ENCODE measurements around the gene UBE2J1. TPM values are rescaled to one million over a fixed set of nuclear protein-coding genes. Genes with fewer than 3 reads are reported as not detected.

The UBE2J1 gene
- polyA plus RNA-seq, 1 of the 3 experiments (the other 2 are of a cell fraction), result 11.3 TPM

- H3F3A ChIP-seq (replicated peaks; ENCODE audit: insufficient read depth), result no peaks in the 10 kb centered on the region
- TF ChIP-seq SMC3 (IDR thresholded peaks at IDR 0.05; ENCODE audit: low read depth, low read length) (peak; percentile 73), JUND (IDR thresholded peaks at IDR 0.05) (no peak), FOSL2 (IDR thresholded peaks at IDR 0.05; ENCODE audit: borderline replicate concordance, low read depth) (no peak), EP300 (IDR thresholded peaks at IDR 0.05; ENCODE audit: borderline replicate concordance in 1 of 2, low read depth in 1 of 2, low read length in 1 of 2) (peak in 1 of 2 experiments; percentile 31; a peak in 1 of 4 replicates), CHD2 (IDR thresholded peaks at IDR 0.05; ENCODE audit: low read length, partially characterized antibody) (peak; percentile 20), ZBTB33 (IDR thresholded peaks at IDR 0.05; ENCODE audit: borderline replicate concordance, low read depth) (no peak), MEF2A (IDR thresholded peaks at IDR 0.05; ENCODE audit: borderline replicate concordance, low read depth) (no peak), RAD21 (IDR thresholded peaks at IDR 0.05; ENCODE audit: low read length) (peak; percentile 79), ELF1 (IDR thresholded peaks at IDR 0.05) (no peak), GATA2 (CRISPR knock-in tag; IDR thresholded peaks at IDR 0.05) (no peak), YY1 (IDR thresholded peaks at IDR 0.05; ENCODE audit: low read depth) (no peak), RXRA (IDR thresholded peaks at IDR 0.05; ENCODE audit: borderline replicate concordance, low read depth) (no peak), USF1 (IDR thresholded peaks at IDR 0.05; ENCODE audit: borderline replicate concordance, low read depth) (no peak), IRF3 (IDR thresholded peaks at IDR 0.05; ENCODE audit: low read depth, low read length) (no peak), TAF1 (IDR thresholded peaks at IDR 0.05; ENCODE audit: borderline replicate concordance, low read depth, low read length) (no peak), EZH2phosphoT487 (IDR thresholded peaks at IDR 0.05; ENCODE audit: borderline replicate concordance, low read depth) (no peak), MXI1 (IDR thresholded peaks at IDR 0.05; ENCODE audit: low read depth, low read length) (no peak), RCOR1 (IDR thresholded peaks at IDR 0.05; ENCODE audit: low read length) (peak; percentile 24; the same call in 1 of the 2 replicates), NRF1 (IDR thresholded peaks at IDR 0.05; ENCODE audit: low read depth, low read length) (peak; percentile 5; the same call in 1 of the 2 replicates), RFX5 (IDR thresholded peaks at IDR 0.05; ENCODE audit: low read length) (peak; percentile 46; the same call in 1 of the 2 replicates)
- TF ChIP-seq, protein P1, sequence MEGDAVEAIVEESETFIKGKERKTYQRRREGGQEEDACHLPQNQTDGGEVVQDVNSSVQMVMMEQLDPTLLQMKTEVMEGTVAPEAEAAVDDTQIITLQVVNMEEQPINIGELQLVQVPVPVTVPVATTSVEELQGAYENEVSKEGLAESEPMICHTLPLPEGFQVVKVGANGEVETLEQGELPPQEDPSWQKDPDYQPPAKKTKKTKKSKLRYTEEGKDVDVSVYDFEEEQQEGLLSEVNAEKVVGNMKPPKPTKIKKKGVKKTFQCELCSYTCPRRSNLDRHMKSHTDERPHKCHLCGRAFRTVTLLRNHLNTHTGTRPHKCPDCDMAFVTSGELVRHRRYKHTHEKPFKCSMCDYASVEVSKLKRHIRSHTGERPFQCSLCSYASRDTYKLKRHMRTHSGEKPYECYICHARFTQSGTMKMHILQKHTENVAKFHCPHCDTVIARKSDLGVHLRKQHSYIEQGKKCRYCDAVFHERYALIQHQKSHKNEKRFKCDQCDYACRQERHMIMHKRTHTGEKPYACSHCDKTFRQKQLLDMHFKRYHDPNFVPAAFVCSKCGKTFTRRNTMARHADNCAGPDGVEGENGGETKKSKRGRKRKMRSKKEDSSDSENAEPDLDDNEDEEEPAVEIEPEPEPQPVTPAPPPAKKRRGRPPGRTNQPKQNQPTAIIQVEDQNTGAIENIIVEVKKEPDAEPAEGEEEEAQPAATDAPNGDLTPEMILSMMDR (IDR thresholded peaks at IDR 0.05), result peak; percentile 89
- TF ChIP-seq, protein P2, sequence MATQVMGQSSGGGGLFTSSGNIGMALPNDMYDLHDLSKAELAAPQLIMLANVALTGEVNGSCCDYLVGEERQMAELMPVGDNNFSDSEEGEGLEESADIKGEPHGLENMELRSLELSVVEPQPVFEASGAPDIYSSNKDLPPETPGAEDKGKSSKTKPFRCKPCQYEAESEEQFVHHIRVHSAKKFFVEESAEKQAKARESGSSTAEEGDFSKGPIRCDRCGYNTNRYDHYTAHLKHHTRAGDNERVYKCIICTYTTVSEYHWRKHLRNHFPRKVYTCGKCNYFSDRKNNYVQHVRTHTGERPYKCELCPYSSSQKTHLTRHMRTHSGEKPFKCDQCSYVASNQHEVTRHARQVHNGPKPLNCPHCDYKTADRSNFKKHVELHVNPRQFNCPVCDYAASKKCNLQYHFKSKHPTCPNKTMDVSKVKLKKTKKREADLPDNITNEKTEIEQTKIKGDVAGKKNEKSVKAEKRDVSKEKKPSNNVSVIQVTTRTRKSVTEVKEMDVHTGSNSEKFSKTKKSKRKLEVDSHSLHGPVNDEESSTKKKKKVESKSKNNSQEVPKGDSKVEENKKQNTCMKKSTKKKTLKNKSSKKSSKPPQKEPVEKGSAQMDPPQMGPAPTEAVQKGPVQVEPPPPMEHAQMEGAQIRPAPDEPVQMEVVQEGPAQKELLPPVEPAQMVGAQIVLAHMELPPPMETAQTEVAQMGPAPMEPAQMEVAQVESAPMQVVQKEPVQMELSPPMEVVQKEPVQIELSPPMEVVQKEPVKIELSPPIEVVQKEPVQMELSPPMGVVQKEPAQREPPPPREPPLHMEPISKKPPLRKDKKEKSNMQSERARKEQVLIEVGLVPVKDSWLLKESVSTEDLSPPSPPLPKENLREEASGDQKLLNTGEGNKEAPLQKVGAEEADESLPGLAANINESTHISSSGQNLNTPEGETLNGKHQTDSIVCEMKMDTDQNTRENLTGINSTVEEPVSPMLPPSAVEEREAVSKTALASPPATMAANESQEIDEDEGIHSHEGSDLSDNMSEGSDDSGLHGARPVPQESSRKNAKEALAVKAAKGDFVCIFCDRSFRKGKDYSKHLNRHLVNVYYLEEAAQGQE (IDR thresholded peaks at IDR 0.05; ENCODE audit: low read depth, low read length), result no peak
- TF ChIP-seq, protein P3, sequence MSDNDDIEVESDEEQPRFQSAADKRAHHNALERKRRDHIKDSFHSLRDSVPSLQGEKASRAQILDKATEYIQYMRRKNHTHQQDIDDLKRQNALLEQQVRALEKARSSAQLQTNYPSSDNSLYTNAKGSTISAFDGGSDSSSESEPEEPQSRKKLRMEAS (IDR thresholded peaks at IDR 0.05; ENCODE audit: low read depth), result no peak
- DNase-seq, result peak; percentile 74
- H3K4me2 ChIP-seq, result no peak overlapping the region
- H3K4me1 ChIP-seq (ENCODE audit: control insufficient read depth in 1 of 2, insufficient read depth in 2 of 2, low read depth in 1 of 2, low read length in 1 of 2), result peaks cover 0 to 8% of the 10 kb centered on the region in 2 experiments; a peak in 2 of 4 replicates
- no peak overlapping the region for H3K27ac ChIP-seq (ENCODE audit: low read depth in 2 of 2, low read length in 1 of 2)
- H4K20me1 ChIP-seq (ENCODE audit: insufficient read depth), result no peaks in the 10 kb centered on the region
- no peak overlapping the region; a peak in 1 of 4 replicates for H3K4me3 ChIP-seq (ENCODE audit: low read depth in 2 of 2, low read length in 1 of 2)
- WGBS (ENCODE audit: low lambda C conversion rate), result 37% methylated on average over 6 of the region's 8 CpGs
- ChIA-PET POLR2A (interaction anchor here (1.6 kb wide), 1 partner anchor 267 kb away, joined by 4 read pairs; the partner anchor contains the start of gene LYRM2), CTCF (interaction anchor here (0.5 to 3.3 kb wide), 73 partner anchors 9 to 1107 kb away, joined by 3 to 70 read pairs (median 4); partner anchors contain the start of genes ANKRD6, LYRM2, MDN1 and PM20D2)
- no peaks in the 10 kb centered on the region for H3K79me2 ChIP-seq (ENCODE audit: insufficient read depth)
- no peaks in the 10 kb centered on the region for H3K27me3 ChIP-seq (ENCODE audit: insufficient read depth)
- no peak overlapping the region for H3K9ac ChIP-seq
- peak overlapping the region; percentile 37; the same call in 1 of the 2 replicates for H2AFZ ChIP-seq (ENCODE audit: low read depth)
- no peaks in the 10 kb centered on the region for H3K9me2 ChIP-seq
- H3K9me3 ChIP-seq, result no peaks in the 10 kb centered on the region
- H3K36me3 ChIP-seq (replicated peaks in 1 of 2; ENCODE audit: control insufficient read depth in 1 of 2, insufficient read depth in 2 of 2, low read length in 1 of 2), result no peaks in the 10 kb centered on the region
Measured at GRCh38 chr6:89371849-89372505, 19.5 kb upstream of the UBE2J1 start.
